Central memory CD8-positive, alpha-beta T cell (primary cell): ENCODE data around the gene LRP5.
"Not testable (repeated sequence)": the region's sequence is repeated elsewhere in the genome, so short reads cannot be mapped to it uniquely, and the experiment has no call there.

Experiments used
- ATAC-seq: fragments of 150-1000 bp; cut with Tn5 transposase; replicated peaks from 2 replicates; pipeline ENCODE4 v1.10.0; 2022; ENCODE audit warnings: mild to moderate bottlenecking, moderate FRiP score, moderate number of reproducible peaks; ENCODE audit not compliant: poor library complexity, severe bottlenecking; ENCODE audit errors: extremely low read depth
- DNase-seq, 2 donors: peaks; one replicate each; pipeline ENCODE4 v3.0.0; 2021; ENCODE audit warnings: low spot score in 2 of 2
- H3K27ac Mint-ChIP-seq: one replicate; pipeline ENCODE4 v1.8.0; 2022; ENCODE audit warnings: low read depth, mild to moderate bottlenecking, moderate library complexity, mixed read lengths
- H3K27me3 Mint-ChIP-seq: one replicate; pipeline ENCODE4 v1.8.0; 2022; ENCODE audit warnings: mixed read lengths
- H3K36me3 Mint-ChIP-seq: one replicate; pipeline ENCODE4 v1.8.0; 2022; ENCODE audit warnings: mild to moderate bottlenecking, moderate library complexity, mixed read lengths; ENCODE audit not compliant: insufficient read depth
- H3K4me1 Mint-ChIP-seq: one replicate; pipeline ENCODE4 v1.8.0; 2022; ENCODE audit warnings: mixed read lengths
- H3K4me3 Mint-ChIP-seq: one replicate; pipeline ENCODE4 v1.8.0; 2022; ENCODE audit warnings: mild to moderate bottlenecking, moderate library complexity, mixed read lengths
- H3K9me3 Mint-ChIP-seq: one replicate; pipeline ENCODE4 v1.8.0; 2022; ENCODE audit warnings: mixed read lengths

The LRP5 gene

GRCh38 chr11:68441466-68442230 is 129.3 kb downstream of the LRP5 start:
- ATAC-seq: no peak
- Mint-ChIP-seq H3K4me3 (no peak overlapping the region), H3K27ac (no peak overlapping the region), H3K27me3 (no peaks in the 10 kb centered on the region), H3K4me1 (no peaks in the 10 kb centered on the region), H3K36me3 (no peaks in the 10 kb centered on the region), H3K9me3 (no peaks in the 10 kb centered on the region)
- DNase-seq: no peak

- no peak overlapping the region for H3K4me3 Mint-ChIP-seq
- H3K9me3 Mint-ChIP-seq: no peaks in the 10 kb centered on the region
- peak overlapping the region; percentile 69 for H3K27ac Mint-ChIP-seq
- H3K4me1 Mint-ChIP-seq: peaks cover 4% of the 10 kb centered on the region
- H3K27me3 Mint-ChIP-seq: no peaks in the 10 kb centered on the region
- DNase-seq (no peak), ATAC-seq (no peak)
- H3K36me3 Mint-ChIP-seq: no peaks in the 10 kb centered on the region
Observed at GRCh38 chr11:68442433-68442832, 130.0 kb downstream of the LRP5 start.

- ATAC-seq (no peak), DNase-seq (no peak)
- Mint-ChIP-seq H3K4me1 (peaks cover 7% of the 10 kb centered on the region), H3K27me3 (no peaks in the 10 kb centered on the region), H3K36me3 (no peaks in the 10 kb centered on the region), H3K9me3 (no peaks in the 10 kb centered on the region), H3K4me3 (no peak overlapping the region), H3K27ac (no peak overlapping the region)
Observed at GRCh38 chr11:68444566-68444965, 132.2 kb downstream of the LRP5 start.

- H3K4me3 Mint-ChIP-seq: no peak overlapping the region
- no peaks in the 10 kb centered on the region for H3K27me3 Mint-ChIP-seq
- ATAC-seq (no peak), DNase-seq (no peak)
- H3K27ac Mint-ChIP-seq: no peak overlapping the region
- H3K36me3 Mint-ChIP-seq: no peaks in the 10 kb centered on the region
- H3K9me3 Mint-ChIP-seq: no peaks in the 10 kb centered on the region
- H3K4me1 Mint-ChIP-seq: peaks cover 7% of the 10 kb centered on the region
Observed at GRCh38 chr11:68445531-68446035, 133.2 kb downstream of the LRP5 start.

GRCh38 chr11:68446046-68446725 is 133.8 kb downstream of the LRP5 start:
- ATAC-seq (no peak), DNase-seq (no peak)
- Mint-ChIP-seq H3K4me1 (peaks cover 7% of the 10 kb centered on the region), H3K27ac (no peak overlapping the region), H3K9me3 (no peaks in the 10 kb centered on the region), H3K4me3 (no peak overlapping the region), H3K36me3 (no peaks in the 10 kb centered on the region), H3K27me3 (no peaks in the 10 kb centered on the region)

- peak; percentile 93 for ATAC-seq
- peak overlapping the region; percentile 67 for H3K27ac Mint-ChIP-seq
- H3K9me3 Mint-ChIP-seq: no peaks in the 10 kb centered on the region
- no peak overlapping the region for H3K4me3 Mint-ChIP-seq
- no peaks in the 10 kb centered on the region for H3K27me3 Mint-ChIP-seq
- peaks cover 2% of the 10 kb centered on the region for H3K36me3 Mint-ChIP-seq
- H3K4me1 Mint-ChIP-seq: peaks cover 7% of the 10 kb centered on the region
- peak; percentile 66 to 68 for DNase-seq
Observed at GRCh38 chr11:68447015-68447801, 134.8 kb downstream of the LRP5 start.

GRCh38 chr11:68447914-68448313 is 135.5 kb downstream of the LRP5 start:
- H3K9me3 Mint-ChIP-seq, H3K27me3 Mint-ChIP-seq, H3K4me1 Mint-ChIP-seq, H3K4me3 Mint-ChIP-seq, DNase-seq, ATAC-seq, H3K36me3 Mint-ChIP-seq: not testable (repeated sequence)
- peak overlapping the region; percentile 67 for H3K27ac Mint-ChIP-seq

- Mint-ChIP-seq H3K9me3 (no peaks in the 10 kb centered on the region), H3K4me3 (no peak overlapping the region), H3K4me1 (peaks cover 7% of the 10 kb centered on the region), H3K27ac (no peak overlapping the region), H3K36me3 (peaks cover 2% of the 10 kb centered on the region), H3K27me3 (no peaks in the 10 kb centered on the region)
- DNase-seq: no peak
- ATAC-seq: no peak
Observed at GRCh38 chr11:68448604-68449011, 136.2 kb downstream of the LRP5 start.

GRCh38 chr11:68449951-68450350 is 137.6 kb downstream of the LRP5 start:
- H3K4me1 Mint-ChIP-seq: peaks cover 7% of the 10 kb centered on the region
- H3K4me3 Mint-ChIP-seq: no peak overlapping the region
- DNase-seq: no peak
- H3K9me3 Mint-ChIP-seq: no peaks in the 10 kb centered on the region
- no peak for ATAC-seq
- H3K27ac Mint-ChIP-seq: no peak overlapping the region
- peaks cover 2% of the 10 kb centered on the region for H3K36me3 Mint-ChIP-seq
- no peaks in the 10 kb centered on the region for H3K27me3 Mint-ChIP-seq

GRCh38 chr11:68450711-68451110 is 138.3 kb downstream of the LRP5 start:
- ATAC-seq (no peak), DNase-seq (no peak)
- Mint-ChIP-seq H3K27ac (no peak overlapping the region), H3K9me3 (no peaks in the 10 kb centered on the region), H3K27me3 (no peaks in the 10 kb centered on the region), H3K4me3 (no peak overlapping the region), H3K4me1 (peaks cover 7% of the 10 kb centered on the region), H3K36me3 (peaks cover 2% of the 10 kb centered on the region)

GRCh38 chr11:68454767-68455166 is 142.4 kb downstream of the LRP5 start:
- Mint-ChIP-seq H3K4me1 (peaks cover 2% of the 10 kb centered on the region), H3K9me3 (no peaks in the 10 kb centered on the region), H3K27me3 (no peaks in the 10 kb centered on the region), H3K36me3 (peaks cover 10% of the 10 kb centered on the region), H3K27ac (no peak overlapping the region), H3K4me3 (no peak overlapping the region)
- ATAC-seq (no peak), DNase-seq (no peak)

GRCh38 chr11:68455485-68455884 is 143.1 kb downstream of the LRP5 start:
- Mint-ChIP-seq H3K36me3 (peaks cover 16% of the 10 kb centered on the region), H3K27me3 (no peaks in the 10 kb centered on the region), H3K27ac (no peak overlapping the region), H3K9me3 (no peaks in the 10 kb centered on the region), H3K4me1 (peaks cover 8% of the 10 kb centered on the region), H3K4me3 (no peak overlapping the region)
- DNase-seq: no peak
- no peak for ATAC-seq
